Activated CD8-positive, alpha-beta memory T cell treated with anti-CD3 and anti-CD28 coated beads, Interleukin-2, amount 50 U/mL, for 1 hour (primary cell): ENCODE results near the gene MYADML2.

ENCODE experiments used
- DNase-seq: peaks from one replicate; pipeline ENCODE4 v3.0.0-alpha.2; 2020; ENCODE audit errors: extremely low read depth

The MYADML2 gene

GRCh38 chr17:81901167-81902022 is 45.6 kb downstream of the MYADML2 start:
- no peak for DNase-seq

GRCh38 chr17:81900181-81900820 is 46.7 kb downstream of the MYADML2 start:
- no peak for DNase-seq

DNA sequence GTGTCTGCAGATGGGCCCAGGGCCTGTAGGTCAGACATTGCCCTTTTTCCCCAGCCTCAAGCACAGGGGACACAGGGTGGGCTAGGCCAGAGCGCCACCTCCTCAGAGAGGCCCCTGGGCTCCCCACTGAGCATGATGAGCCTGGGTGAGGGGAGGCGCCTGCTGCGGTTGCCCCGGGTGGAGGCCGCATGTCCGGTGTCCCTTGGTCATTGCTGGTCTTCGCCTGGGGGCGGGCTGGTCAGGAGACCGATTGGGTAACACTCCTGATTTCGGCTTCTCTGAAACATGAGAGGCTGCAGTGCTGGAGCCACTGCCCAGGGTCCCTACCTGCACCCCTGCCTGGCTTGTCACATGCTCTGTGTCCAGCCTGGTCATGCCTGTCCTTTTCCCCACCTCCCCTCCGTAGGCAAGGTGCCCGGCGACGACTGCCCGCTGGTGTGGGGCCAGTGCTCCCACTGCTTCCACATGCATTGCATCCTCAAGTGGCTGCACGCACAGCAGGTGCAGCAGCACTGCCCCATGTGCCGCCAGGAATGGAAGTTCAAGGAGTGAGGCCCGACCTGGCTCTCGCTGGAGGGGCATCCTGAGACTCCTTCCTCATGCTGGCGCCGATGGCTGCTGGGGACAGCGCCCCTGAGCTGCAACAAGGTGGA is 47.4 kb downstream of the MYADML2 start:
- DNase-seq: no peak

GRCh38 chr17:81898885-81899284 is 48.1 kb downstream of the MYADML2 start:
- DNase-seq: no peak

GRCh38 chr17:81898029-81898866 is 48.8 kb downstream of the MYADML2 start:
- no peak for DNase-seq

DNA sequence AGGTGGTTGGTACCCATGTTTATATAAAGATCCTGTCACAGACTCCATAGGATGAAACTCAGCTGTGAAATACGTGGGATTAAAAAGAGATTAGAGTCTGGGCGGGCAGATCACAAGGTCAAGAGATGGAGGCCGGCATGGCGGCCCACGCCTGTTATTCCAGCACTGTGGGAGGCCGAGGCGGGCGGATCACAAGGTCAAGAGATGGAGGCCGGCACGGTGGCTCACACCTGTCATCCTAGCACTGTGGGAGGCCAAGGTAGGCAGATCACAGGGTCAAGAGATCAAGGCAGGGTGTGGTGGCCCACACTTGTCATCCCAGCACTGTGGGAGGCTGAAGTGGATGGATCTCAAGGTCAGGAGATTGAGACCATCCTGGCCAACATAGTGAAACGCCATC is 51.6 kb downstream of the MYADML2 start:
- DNase-seq: no peak

DNA sequence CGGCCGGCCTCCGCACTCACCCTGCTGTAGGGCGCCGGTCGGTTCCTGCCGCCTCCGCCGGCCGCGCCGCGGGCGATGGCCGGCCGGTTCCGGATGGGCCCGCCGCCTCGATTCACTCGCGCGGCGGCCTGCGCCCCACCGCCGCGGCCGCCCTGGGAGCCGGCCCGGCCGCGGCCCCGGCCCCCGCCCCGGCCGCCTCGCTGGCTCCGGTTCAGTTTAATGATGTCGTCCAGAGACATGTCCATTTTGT is 55.8 kb downstream of the MYADML2 start:
- no peak for DNase-seq

- DNase-seq: no peak
Observed at GRCh38 chr17:81890447-81891302, 56.4 kb downstream of the MYADML2 start.
